DOHH2 (cell line): ENCODE measurements around the gene TSEN2.

Source experiments
- EZH2phosphoT487 ChIP-seq: fragments of 200-600 bp; sonication (generic); IDR thresholded peaks from 2 replicates; pipeline ENCODE4 v1.6.1; 2017; ENCODE audit warnings: borderline replicate concordance, mild to moderate bottlenecking, antibody characterized with exemption, low read length, moderate library complexity, mixed read lengths
- TF ChIP-seq, protein P1 (sequence below): fragments of 200-600 bp; sonication (generic); IDR thresholded peaks from one replicate; pipeline ENCODE4 v1.5.1; 2014; ENCODE audit warnings: antibody characterized with exemption, mild to moderate bottlenecking, low read depth, low read length; ENCODE audit not compliant: poor library complexity, severe bottlenecking

DNA sequence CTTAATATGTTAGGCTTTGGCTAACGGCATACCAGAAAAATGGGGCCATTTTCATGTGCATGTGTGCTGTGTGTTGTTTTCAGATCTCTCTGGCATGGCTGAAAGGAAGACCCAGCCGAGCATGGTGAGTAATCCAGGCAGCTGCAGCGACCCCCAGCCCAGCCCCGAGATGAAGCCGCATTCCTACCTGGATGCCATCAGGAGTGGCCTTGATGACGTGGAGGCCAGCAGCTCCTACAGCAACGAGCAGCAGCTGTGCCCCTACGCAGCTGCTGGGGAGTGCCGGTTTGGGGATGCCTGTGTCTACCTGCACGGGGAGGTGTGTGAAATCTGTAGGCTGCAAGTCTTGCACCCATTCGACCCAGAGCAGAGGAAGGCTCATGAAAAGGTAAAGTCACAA lies 87.7 kb downstream of the TSEN2 start:
- TF ChIP-seq, protein P1, sequence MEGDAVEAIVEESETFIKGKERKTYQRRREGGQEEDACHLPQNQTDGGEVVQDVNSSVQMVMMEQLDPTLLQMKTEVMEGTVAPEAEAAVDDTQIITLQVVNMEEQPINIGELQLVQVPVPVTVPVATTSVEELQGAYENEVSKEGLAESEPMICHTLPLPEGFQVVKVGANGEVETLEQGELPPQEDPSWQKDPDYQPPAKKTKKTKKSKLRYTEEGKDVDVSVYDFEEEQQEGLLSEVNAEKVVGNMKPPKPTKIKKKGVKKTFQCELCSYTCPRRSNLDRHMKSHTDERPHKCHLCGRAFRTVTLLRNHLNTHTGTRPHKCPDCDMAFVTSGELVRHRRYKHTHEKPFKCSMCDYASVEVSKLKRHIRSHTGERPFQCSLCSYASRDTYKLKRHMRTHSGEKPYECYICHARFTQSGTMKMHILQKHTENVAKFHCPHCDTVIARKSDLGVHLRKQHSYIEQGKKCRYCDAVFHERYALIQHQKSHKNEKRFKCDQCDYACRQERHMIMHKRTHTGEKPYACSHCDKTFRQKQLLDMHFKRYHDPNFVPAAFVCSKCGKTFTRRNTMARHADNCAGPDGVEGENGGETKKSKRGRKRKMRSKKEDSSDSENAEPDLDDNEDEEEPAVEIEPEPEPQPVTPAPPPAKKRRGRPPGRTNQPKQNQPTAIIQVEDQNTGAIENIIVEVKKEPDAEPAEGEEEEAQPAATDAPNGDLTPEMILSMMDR, result no peak
- no peak for TF ChIP-seq EZH2phosphoT487
